ENCODE results near the gene STATH.
"Not testable (repeated sequence)": the region's sequence is repeated elsewhere in the genome, so short reads cannot be mapped to it uniquely, and the experiment has no call there.

STATH gene

DNA sequence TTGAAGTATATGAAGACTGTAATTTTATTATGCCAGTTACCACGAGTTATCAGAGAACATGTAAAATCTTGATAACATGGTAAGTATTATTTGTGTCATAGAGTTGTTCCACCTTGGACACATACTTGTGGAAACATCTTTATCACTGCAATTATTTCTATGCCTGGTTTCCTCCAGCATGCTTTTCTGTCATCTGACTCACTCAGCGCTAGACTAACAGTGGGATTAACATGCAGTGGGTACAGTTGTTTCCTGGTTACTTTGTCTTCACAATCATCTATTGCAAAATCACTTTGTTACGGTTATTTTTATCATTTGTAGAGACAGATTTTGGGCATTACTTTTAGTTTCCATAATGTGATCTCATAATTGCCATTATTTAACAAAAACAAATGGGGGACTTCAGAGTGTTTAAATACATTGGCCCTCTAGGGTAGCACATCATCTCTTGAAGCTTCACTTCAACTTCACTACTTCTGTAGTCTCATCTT is at the start of gene STATH:
STATH (plus strand) TSS at position 441 of the 491 bp plus-strand sequence. CDS start 2,472 bp downstream, outside the sequence.
- no peak for DNase-seq (ENCODE audit: low read depth, low spot score)

DNA sequence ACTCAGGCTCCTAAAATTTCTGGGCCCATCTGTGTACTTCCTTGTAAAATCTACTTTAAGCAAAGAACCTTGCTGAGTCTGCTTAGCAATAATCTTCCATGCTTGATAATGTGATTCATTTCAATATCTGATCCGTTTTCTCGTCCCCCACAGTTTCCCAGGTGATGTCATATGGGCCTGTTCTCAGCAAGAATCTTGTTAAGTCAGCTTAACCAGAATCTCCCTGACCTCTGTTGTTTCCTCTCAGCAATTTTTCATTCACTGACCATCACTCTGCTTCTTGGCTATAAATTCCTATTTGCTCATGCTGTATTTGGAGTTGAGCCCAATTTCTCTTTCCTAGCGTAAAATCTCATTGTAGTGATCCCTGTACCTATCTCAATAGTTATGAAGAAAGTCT is 44.2 kb upstream of the STATH start:
- no peak for DNase-seq (ENCODE audit: low read depth, low spot score)

GRCh38 chr4:69957209-69957608 is 38.6 kb upstream of the STATH start:
- no peak for DNase-seq (ENCODE audit: low read depth, low spot score)

DNA sequence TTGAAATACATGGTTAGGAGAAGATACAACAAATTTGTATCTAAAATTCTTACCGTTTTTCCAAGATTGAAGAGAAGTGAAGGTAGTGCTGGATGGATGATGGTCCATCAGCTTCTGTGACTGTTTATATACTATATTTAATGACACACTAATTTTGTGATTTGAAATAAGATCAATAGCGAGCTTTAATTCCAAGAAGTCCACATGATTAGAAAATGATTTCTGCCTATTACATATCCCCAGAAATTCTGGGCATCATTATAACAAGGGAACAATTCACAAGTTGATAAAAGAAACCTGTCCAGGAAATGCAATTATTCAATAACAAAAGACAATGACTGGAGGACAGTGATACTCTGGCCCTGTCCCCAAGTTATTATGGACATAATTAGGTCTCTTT is 30.1 kb upstream of the STATH start, which contains the start of gene CSN2:
CSN2 (minus strand) TSS at position 101 of the 400 bp plus-strand sequence. CDS start 4,733 bp downstream, outside the sequence.
- DNase-seq (ENCODE audit: low read depth, low spot score): no peak

GRCh38 chr4:69970071-69970470 is 25.7 kb upstream of the STATH start:
- DNase-seq (ENCODE audit: low read depth, low spot score): no peak

DNA sequence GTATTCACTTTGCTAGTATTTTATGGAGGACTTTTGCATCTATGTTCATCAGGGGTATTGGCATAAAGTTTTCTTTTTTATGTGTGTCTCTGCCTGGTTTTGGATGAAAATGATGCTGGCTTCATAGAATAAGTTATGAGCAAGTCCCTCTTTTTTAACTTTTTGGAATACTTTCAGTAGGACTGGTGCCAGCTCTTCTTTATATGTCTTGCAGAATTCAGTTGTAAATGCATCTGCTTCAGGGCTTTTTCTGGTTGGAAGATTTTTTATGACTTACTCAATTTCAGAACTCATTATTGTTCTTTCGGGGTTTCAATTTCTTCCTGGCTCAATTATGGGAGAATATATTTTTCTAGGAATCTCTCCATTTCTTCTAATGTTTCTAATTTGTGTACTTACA is 21.1 kb upstream of the STATH start:
- DNase-seq (ENCODE audit: low read depth, low spot score): no peak

- no peak for DNase-seq (ENCODE audit: low read depth, low spot score)
Measured at GRCh38 chr4:69977582-69977981, 18.2 kb upstream of the STATH start.

GRCh38 chr4:69984030-69984443 is 11.7 kb upstream of the STATH start:
- DNase-seq (ENCODE audit: low read depth, low spot score): peak; percentile 21

- DNase-seq (ENCODE audit: low read depth, low spot score): no peak
Measured at GRCh38 chr4:69986663-69987062, 9.1 kb upstream of the STATH start.

- DNase-seq (ENCODE audit: low read depth, low spot score): no peak
Measured at GRCh38 chr4:69991016-69991415, 4.8 kb upstream of the STATH start.

DNA sequence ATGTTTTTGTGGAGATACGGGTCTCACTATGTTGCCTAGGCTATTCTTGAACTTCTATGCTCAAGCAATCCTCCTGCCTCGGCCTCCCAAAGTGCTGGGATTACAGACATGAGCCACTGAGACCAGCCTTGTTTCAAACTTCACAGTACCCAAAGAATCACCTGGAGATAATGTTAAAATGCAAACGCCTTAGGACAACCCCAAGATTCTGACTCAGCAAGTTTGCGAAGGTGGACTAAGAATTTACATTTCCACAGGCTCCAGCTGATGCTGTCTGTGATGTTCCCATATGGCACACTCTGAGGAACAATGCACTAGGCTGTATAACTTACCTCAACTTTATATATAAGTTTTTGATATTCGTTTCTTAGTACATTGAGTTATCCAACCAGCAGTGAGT is 984 bp upstream of the STATH start:
- DNase-seq (ENCODE audit: low read depth, low spot score): no peak

DNA sequence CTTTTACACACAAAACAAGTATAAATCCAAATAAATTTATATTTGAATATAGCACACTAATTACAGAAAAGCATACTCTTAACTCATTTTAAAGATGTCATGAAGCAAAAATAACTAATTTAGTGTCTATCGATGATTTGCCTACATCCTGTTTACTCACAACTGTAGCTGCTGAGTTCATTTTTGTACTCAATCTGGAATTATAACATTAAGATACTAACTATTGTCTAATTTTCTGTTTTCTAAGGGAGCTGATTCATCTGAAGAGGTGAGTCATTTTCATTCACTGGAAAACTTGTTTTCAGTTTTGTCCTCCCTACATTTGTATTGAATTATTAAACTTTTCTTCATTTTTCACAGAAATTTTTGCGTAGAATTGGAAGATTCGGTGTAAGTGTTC is 3.7 kb downstream of the STATH start:
- DNase-seq (ENCODE audit: low read depth, low spot score): no peak

- DNase-seq (ENCODE audit: low read depth, low spot score): no peak
Measured at GRCh38 chr4:70000711-70001110, 4.9 kb downstream of the STATH start.

GRCh38 chr4:70002507-70002906 is 6.7 kb downstream of the STATH start:
- no peak for DNase-seq (ENCODE audit: low read depth, low spot score)

- DNase-seq (ENCODE audit: low read depth, low spot score): no peak
Measured at GRCh38 chr4:70008771-70009170, 13.0 kb downstream of the STATH start.

DNA sequence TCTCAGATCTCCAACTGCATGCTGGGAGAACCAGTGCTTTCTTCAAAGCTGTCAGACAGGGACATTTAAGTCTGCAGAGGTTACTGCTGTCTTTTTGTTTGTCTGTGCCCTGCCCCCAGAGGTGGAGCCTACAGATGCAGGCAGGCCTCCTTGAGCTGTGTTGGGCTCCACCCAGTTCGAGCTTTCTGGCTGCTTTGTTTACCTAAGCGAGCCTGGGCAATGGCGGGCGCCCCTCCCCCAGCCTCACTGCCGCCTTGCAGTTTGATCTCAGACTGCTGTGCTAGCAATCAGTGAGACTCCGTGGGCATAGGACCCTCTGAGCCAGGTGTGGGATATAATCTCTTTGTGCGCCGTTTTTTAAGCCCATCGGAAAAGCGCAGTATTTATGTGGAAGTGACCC is 23.2 kb downstream of the STATH start:
- DNase-seq (ENCODE audit: low read depth, low spot score): not testable (repeated sequence)

GRCh38 chr4:70023218-70023617 is 27.5 kb downstream of the STATH start:
- no peak for DNase-seq (ENCODE audit: low read depth, low spot score)

- DNase-seq (ENCODE audit: low read depth, low spot score): no peak
Measured at GRCh38 chr4:70027011-70027410, 31.2 kb downstream of the STATH start.

- not testable (repeated sequence) for DNase-seq (ENCODE audit: low read depth, low spot score)
Measured at GRCh38 chr4:70028159-70028558, 32.4 kb downstream of the STATH start, which contains the start of gene HTN3. Gene HTN3 (plus strand): TSS chr4:70028459. CDS start chr4:70030741, 2,282 bp downstream.

- DNase-seq (ENCODE audit: low read depth, low spot score): not testable (repeated sequence)
Measured at GRCh38 chr4:70037559-70037958, 41.8 kb downstream of the STATH start.

DNA sequence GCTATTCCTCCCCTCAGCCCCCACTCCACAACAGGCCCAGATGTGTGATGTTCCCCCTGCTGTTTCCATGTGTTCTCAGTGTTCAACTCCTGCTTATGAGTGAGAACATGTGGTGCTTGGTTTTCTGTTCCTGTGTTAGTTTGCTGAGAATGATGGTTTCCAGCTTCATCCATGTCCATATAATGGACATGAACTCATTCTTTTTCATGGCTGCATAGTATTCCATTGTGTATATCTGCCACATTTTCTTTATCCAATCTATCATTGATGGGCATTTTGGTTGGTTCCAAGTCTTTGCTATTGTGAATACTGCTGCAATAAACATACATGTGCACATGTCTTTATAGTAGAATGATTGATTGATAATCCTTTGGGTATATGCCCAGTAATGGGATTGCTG is 44.2 kb downstream of the STATH start:
- not testable (repeated sequence) for DNase-seq (ENCODE audit: low read depth, low spot score)

- no peak for DNase-seq (ENCODE audit: low read depth, low spot score)
Measured at GRCh38 chr4:70041652-70042286, 46.0 kb downstream of the STATH start.

DNA sequence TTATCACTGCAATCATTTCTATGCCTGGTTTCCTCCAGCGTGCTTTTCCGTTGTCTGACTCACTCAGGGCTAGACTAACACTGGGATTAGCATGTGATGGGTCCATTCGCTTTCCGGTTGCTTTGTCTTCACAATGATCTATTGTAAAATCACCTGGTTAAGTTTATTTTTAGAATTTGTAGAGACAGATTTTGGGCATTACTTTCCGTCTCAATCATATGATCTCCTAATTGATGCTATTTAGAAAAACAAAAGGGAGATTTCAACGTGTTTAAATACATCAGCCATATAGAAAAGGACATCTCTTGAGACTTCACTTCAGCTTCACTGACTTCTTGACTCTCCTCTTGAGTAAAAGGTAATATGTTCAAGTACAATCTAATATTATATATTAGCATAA is 54.4 kb downstream of the STATH start, which contains the start of gene HTN1:
HTN1 (plus strand) TSS at position 301 of the 400 bp plus-strand sequence. CDS start 2,639 bp downstream, outside the sequence.
- not testable (repeated sequence) for DNase-seq (ENCODE audit: low read depth, low spot score)

Data from brain pericyte (primary cell).